Activated CD8-positive, alpha-beta memory T cell treated with anti-CD3 and anti-CD28 coated beads, Interleukin-2, amount 50 U/mL, for 48 hours (primary cell): ENCODE data around the gene TRAF3.
"Not testable (repeated sequence)": the region's sequence is repeated elsewhere in the genome, so short reads cannot be mapped to it uniquely, and the experiment has no call there.

Experiments
- DNase-seq: peaks from one replicate; pipeline ENCODE4 v3.0.0-alpha.2; 2020

The TRAF3 gene

DNA sequence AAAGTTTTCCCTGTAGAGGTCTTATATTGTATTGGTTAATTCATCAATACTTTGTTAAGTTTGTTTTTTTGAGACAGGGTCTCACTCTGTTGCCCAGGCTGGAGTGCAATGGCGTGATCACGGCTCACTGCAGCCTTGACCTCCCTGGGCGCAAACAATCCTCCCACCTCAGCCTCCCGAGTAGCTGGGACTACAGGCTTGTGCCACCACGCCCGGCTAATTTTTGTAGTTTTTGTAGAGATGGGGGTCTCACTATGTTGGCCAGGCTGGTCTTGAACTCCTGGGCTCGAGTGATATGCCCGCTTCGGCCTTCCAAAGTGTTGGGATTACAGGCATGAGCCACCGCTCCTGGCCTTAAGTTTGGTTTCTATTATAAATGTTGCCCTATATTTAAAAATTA lies 149.6 kb downstream of the TRAF3 start:
- not testable (repeated sequence) for DNase-seq

DNA sequence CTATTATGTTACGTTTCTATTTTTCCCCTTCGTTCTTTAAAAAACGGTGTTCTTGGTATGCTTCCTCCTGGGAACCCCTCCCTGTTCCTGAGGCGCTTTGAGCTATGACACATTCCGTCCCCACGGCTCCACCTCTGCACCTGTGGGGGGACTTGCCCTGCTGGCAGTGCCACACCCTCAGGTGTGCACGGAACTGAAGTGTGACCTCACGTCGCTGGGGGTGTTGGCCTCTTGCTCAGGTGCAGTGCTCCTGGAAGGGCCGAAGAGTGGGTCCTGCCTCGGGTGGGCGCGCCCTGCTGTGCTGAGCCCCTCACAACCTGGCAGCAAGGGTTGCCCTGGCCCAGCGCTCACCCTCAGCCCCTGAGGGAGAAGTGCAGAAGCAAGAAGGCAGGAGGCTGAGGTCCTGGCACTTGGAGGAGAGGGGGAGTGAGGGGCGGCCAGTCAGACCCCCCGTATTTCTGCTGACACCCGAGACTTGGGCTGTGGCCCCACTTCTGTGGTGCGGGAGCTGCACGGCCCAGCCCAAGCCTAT lies 150.2 kb downstream of the TRAF3 start:
- DNase-seq = no peak

DNA sequence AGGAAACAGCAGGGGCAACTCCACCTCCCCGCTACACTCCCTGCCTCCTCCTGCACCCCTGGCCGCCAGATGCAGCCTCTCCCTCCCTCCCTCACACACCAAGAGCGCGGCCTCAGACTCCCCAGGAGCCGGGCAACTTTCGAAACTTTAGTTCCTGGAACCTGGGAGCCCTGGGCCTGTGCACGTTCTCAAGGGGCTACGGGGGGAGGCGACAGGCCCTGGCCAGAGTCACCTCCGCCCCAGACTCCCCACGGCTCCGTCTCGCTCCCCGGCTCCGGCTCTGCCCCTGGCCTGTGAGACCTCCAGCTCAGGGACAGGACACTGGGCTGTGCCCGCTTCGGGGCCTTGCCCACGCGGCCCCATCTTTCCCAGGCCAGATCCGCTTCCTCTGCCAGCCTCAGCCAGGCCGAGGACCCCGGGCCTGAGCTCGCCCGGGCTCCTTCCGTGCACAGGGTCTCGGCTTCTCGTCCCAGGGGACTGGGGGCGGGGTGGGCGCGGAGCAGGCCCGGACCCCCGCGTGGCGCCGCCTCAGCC lies 150.7 kb downstream of the TRAF3 start:
- no peak for DNase-seq

DNA sequence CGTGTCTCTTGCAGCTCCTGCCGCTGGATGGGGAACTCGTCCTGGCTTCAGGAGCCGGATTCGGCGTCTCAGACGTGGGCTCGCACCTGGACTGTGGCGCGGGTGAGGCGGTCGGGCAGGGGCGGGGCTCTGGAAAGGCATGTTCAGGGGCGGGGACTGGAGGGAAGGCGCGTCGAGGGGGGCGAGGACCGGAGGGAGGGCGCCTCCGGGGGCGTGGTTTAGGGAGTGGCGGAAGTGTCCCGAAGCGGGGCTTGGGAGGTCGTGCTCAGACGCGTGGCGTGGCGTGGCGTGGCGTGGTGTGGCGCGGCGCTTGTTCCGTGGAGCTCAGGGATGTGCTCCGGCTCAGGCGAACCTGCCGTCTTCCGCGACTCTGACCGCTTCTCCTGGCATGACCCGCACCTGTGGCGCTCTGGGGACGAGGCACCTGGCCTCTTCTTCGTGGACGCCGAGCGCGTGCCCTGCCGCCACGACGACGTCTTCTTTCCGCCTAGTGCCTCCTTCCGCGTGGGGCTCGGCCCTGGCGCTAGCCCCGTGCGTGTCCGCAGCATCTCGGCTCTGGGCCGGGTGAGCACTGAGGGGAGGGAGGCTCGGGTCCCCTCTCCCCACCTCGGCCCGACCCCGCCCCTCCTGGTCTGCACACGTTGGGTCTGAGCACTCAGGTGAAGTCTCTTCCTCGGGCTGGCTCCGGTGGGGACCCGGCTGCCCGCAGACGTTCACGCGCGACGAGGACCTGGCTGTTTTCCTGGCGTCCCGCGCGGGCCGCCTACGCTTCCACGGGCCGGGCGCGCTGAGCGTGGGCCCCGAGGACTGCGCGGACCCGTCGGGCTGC lies 151.4 kb downstream of the TRAF3 start:
- DNase-seq = peak; percentile 82

DNA sequence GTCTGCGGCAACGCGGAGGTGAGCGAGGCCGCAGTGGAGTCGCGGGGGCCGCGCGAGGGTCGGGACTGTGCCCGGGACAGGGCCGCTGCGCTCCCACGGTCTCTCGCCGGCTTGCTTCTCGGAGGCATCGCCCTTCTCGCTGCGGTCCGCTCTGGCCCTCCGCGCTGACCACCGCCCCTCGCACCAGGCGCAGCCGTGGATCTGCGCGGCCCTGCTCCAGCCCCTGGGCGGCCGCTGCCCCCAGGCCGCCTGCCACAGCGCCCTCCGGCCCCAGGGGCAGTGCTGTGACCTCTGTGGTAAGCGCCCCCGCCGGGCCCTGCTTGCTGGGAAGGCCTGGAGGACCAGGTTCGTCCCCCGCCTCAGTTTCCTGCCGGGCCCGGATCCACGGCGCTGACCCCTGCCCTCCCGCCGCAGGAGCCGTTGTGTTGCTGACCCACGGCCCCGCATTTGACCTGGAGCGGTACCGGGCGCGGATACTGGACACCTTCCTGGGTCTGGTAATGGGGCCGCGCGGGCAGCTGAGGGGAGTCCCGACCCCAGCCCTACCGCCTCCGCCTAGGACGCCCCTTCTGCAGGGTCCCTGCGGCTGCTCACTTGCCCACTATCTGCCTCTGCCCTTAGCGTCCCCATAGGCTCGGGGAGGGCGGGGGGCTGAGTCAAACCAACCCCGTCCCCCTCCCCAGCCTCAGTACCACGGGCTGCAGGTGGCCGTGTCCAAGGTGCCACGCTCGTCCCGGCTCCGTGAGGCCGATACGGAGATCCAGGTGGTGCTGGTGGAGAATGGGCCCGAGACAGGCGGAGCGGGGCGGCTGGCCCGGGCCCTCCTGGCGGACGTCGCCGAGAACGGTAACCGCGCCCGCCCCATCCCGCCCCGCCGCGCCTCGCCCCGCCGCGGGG lies 152.2 kb downstream of the TRAF3 start:
- no peak for DNase-seq

DNA sequence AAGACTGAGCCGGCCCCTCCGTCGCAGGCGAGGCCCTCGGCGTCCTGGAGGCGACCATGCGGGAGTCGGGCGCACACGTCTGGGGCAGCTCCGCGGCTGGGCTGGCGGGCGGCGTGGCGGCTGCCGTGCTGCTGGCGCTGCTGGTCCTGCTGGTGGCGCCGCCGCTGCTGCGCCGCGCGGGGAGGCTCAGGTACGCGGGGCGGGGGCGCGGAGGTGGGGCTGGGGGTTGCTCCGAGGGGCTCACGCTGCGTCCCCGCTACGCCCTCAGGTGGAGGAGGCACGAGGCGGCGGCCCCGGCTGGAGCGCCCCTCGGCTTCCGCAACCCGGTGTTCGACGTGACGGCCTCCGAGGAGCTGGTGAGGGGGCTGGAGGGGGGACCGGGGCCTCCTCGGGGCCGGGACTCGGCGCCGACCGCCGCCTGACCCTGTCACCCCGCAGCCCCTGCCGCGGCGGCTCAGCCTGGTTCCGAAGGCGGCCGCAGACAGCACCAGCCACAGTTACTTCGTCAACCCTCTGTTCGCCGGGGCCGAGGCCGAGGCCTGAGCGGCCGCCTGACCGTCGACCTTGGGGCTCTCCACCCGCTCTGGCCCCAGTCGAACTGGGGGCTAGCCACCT lies 153.0 kb downstream of the TRAF3 start:
- no peak for DNase-seq

DNA sequence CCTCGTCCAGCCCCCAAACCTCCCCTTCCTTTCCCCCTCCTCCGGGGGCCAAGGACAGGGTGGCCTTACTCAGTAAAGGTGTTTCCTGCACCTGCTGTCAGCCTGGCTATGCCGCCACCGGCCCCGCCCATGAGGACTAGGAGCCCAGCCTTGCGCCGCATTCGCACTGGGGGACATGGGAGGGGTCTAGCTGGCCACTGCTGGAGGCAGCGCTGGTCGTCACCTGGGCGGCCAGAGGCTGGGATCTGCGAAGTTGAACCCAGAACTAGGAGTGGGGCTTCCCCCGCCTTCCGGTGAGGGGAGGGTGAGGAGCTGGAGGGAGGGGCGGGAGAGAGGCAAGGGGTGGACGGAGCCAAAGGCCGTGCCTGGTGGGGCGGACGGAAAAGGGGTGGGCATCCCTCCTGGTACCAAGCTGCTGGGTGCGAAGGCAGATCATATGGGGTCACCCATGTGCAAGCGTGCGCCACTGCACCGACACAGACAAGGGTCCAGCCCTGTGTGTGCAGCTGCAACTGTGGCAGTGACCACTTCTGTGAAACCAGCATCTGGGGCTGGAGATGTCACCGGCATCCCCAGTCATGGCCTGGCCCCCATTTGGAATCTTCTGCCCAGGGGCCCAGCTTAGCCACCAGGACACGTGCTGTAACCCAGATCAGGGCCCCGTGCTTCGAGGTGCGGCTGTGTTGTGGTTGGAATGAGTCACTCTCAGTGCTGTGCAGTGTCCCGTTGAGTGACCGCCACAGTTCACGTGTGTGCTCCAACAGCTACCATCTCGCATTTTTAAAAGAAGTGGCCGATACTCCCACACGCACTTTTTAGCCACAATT lies 153.7 kb downstream of the TRAF3 start:
- DNase-seq = no peak

DNA sequence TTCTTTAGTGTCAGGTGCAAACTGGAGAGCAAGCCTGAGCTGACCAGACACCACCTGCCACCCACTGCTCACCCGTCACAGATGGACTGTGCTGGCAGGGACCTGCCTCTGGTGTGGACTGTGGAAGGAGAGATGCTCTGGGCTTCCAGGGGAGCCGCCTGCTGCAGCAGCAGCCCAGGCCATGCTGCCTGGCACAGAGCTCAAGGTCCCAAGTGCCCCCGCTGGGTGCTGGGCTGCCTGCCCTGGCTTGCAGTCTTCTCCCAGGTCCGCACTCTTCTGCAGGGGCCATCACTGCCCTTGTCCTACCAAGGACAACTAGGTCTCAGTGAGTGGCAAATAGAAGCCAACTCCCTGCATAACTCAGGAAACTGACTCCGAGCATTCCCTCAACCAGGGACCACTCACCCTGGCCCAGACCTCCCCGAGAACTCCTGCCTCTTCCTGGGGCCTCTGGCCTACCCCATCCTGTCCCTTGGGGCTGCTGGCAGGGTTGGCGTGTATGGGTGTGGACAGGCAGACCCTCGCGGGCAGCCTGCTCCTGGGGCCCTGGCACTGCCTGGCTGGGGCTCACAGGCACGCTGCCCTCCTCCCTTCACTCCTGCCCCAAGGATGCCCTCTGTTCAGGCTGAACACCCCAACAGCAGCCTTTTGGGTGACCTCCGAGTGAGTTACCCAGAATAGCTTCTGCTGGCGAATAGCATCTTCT lies 154.5 kb downstream of the TRAF3 start:
- no peak for DNase-seq

DNA sequence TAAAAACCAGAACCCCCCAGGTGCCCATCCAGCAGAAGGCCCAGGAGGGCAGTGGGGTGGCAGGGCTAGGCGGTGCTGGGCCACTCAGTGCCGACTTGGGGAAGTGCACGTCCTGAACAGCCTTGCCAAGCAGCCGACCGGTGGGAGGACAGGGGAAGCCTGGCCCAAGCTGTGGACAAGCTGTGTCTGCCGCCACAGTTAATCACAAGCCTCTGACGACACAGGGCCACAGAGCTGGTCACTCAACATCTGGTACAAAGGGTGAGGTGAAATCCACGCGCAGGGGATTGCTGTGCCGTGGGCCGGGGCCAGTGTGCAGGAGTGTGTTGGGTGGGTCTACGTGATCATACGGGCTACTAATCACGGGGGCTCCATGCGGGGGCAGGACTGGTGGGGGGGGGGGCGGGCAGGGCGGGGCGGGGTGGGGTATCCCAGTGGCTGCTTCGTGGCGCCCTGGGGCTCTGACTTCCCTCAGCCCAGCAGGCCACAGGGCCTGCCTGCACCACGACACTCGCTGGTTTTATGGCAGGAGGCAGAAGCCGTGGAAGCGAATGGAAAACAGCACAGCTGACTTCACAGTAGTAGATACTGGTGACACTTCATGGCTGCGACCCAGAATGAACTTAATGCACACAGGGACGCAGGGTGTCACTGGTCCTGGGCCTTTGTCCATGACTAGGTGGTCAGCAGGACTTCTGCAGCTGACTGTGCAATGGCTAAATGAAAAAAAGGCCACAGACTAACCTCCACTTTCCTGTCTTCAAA lies 155.4 kb downstream of the TRAF3 start:
- DNase-seq = no peak

DNA sequence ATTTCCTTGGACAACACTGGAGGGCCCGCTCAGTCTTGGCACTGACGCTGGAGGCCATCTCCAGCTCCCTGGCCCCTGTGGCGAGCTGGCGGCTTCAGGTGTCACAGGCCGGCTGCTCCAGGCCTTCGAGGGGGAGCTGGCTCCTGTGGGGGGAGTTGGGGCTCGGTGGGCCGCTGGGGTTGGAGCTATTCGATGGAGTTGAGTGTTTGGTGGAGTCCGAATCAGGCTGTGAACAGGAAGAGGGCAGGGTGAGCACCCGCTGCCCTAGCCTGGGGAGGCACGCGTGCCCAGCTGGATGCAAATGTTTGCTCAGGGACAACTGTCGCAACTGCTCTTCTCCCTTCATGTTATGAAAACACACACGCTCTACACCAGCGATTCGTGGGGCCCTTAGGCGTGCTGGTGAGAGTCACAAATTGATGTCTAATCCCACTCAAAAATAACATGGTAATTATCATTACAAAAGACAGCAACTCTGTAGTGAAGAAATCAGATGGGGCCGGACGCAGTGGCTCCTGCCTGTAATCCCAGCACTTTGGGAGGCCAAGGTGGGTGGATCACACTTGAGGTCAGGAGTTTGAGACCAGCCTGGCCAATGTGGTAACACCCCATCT lies 156.5 kb downstream of the TRAF3 start:
- DNase-seq = no peak

DNA sequence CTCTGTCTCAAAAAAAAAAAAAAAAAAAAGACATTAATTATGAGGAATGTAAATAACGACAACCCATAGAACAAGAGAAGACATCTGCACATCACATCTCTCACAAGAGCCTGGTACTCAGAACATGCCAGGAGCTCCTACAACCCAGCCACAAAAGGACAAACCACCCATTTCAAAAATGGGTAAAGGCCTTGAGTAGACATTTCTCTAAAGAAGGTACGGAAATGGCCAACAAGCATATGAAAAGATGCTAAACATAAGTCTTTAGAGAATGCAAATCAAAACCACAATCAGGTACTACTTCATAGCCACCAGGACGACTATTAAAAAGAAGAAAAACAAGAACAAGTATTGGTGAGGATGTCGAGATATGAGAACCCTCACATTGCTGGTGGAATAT lies 158.5 kb downstream of the TRAF3 start:
- no peak for DNase-seq

DNA sequence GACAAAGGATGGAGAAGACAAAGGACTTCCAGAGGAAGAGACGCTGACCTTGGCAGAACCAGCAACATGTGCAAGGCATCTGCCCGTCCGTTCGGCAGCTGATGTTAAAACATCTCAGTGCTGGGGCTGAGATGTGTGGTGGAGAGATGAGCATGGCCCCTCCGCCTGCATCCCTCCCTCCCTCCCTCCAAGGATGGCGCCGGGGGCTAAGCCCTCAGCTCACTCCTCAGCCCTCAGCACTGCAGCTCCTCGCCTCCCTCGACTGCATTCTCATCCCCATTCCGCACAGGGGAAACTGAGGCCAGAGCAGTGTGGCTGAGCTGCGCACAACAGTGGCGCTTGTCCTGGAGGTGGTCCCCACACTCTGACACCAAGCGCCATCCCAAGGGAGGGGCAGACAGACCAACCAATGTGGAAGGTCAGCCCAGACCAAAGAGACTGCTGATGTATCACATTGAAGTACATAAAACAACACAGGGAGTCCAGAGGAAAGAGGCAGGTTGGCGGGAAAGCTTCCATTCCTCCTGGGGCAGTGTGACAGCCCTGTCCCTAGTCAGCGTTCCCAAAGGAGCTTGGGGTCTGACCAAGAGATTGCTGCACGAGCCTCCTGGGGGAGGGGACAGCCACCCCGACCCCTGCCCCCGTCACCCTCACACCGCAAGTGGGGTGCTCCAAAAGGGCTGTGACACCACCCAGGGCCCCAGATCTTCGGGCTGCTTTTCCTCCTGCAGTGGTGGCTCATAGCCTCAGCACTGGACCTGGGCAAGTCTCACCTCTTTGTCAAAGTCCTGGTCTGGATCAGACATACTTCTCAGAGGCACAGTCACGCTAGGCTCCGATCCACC lies 160.3 kb downstream of the TRAF3 start:
- no peak for DNase-seq

DNA sequence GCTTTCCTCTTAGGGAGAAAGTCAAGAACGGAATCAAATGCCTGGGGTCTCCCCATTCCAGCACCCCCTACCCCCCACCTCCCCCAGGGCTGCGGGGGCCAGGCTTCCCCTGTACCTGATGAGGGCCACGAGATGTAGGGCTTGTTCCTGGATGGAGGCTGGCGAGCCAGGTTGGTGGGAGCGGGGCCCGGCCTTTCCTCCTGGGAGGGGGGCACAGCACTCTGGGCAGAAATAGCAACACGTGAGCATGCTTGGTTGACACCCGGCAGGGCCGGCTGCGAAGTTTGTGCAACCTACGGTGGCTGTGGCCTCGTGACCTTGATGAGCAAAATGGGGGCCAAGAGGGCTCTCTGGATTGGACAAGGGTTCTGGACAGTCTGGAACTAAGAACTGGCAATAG lies 160.9 kb downstream of the TRAF3 start:
- no peak for DNase-seq

DNA sequence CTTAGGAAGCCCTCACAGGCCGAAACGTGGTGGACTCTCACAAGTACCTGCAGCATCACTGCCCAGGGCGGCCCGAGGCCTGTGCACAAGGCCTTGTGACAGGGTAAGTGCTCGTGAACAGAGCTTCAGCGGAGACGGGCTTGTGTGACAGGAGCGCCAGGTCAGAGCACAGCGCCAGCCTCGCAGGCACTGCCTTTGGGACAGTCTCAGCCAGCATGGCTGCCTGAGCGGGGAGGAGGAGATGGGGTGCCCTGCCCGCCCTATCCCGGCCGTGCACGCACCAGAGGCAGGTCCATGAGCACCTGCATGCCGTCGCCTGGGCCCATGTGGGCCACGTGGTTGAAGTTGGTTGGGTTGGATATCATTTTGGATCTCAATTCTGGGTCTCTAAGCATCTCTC lies 162.1 kb downstream of the TRAF3 start:
- no peak for DNase-seq

DNA sequence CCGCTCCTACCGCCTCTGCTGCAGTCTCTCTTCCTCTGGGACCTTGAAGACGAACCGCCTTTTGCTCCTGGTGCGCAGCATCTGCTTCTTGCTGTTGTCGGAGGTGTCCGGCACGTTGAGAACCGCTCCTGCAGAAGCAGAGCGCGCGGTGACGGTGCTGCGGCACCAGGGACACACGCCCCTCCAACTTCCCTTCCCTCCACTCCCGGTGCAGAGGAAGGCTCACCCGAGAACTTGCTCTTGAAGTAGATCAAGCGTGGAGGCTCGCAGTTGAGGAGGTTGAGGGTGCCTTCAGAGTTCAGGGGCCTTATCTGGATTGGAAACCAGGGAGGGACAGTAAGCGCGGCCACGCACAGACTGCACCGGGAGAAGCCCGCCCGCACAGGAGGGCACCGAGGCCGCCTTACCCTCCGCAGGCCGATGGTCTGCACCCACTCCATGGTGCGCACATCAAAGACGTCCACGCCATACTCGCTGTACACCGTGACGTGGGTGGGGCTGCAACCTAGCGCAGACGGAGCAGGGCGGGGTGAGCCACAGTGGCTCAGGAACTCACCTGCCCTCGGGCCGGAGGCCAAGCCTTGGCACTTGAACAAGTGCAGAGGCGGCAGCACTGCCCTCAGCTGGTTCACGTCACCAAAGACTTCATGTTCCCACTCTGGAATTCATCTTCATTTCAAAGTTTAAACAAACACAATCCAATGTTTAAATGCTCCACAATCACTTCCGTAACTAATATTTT lies 162.7 kb downstream of the TRAF3 start:
- no peak for DNase-seq

DNA sequence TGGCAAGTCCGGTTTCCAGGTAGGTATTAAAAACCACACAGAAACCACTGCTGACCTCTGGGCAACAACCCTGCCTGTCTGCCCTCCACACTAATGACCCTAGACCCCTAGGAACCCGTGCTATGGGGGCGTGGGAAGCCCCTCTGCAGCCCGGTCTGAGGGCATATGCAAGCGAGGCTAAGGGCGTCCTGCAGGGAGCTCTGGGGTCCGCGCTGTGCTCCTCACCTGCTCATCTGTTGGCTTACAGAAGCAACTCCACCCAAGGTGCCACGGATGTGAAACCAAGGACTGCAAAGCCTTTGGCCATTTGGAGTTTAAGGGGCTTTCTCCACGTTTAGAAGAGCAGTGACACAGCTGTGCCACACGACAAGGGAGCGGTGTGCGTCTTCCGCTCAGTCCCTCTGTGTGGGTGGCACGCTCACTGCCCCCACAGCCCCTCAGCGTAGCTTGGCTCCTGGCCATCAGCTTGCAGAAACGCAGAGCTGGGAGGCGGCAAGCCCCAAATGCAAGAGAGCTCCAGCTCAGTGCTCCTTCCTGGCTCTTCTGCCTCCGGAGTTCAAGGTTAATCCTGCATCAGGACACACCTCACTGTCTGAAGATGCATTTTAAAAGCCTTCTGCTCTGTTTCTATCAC lies 163.6 kb downstream of the TRAF3 start:
- no peak for DNase-seq

DNA sequence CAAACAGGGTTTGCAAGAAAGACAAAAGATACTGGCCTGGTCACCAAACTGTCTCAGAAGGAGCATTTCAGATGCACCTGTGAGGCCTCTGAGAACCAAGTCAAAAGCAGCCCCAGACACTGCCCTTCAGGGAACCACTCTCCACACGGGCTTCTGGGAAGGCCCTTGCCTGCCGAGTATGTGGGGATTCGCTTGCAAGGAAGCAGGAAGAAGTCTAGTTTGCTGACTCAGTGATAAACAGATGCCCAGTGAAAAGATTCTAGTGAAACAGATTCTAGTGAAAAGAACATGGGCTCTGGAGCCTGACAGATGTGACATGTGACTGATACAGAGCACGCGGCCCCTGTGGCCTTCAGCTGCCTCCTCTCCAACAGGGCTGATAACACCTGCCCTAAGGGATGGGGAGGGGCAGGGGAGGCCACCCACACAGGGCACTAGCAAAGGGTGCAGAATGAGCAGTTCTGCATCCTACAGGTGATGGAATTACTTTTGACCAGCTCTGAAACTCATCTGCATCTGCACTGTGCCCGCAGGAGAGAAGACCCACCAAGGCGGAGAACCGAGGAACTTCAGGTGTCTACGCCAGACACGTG lies 164.3 kb downstream of the TRAF3 start:
- no peak for DNase-seq

DNA sequence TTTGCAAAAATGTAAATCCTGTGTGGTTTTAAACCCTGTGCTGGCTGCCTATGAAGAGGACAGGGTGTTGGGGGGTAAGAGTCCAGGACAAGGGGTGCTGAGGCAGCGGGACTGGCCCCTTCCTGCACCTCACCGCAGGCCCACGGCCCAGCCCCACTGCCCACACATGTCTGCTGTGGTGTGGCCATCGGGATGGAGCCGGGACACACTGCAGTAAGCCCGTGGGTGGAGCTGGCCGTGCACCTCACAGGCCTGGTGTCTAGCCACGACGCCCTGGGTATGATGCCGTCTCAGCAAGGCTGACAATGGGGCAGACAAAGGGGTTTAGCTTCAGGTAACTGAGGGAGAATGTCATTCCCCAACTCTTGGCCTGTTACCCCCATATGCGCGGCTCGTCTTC lies 164.8 kb downstream of the TRAF3 start:
- DNase-seq = no peak
